ENCODE measurements around the gene PLA2G7.

- no peak for TF ChIP-seq YY1 (IDR thresholded peaks at IDR 0.05; ENCODE audit: insufficient read depth, insufficient read length)
- TF ChIP-seq ZNF274 (IDR thresholded peaks at IDR 0.05; ENCODE audit: low read depth, low read length), result no peak
- no peak for TF ChIP-seq SUZ12 (IDR thresholded peaks at IDR 0.05; ENCODE audit: extremely low read depth, insufficient read depth, insufficient read length)
Observed at GRCh38 chr6:46684771-46685170, 50.4 kb downstream of the PLA2G7 start.

Data from NT2/D1 (cell line).